Lung (tissue), 12 donors: Measurements from ENCODE around the gene COX4I1. TPM values are rescaled to one million over a fixed set of nuclear protein-coding genes. Genes with fewer than 3 reads are reported as not detected.

ENCODE experiments used
- ATAC-seq: fragments of 200-7000 bp; cut with Tn5 transposase; one replicate; pipeline ENCODE4 v1.9.1; 2020; ENCODE audit warnings: moderate number of reproducible peaks; ENCODE audit not compliant: insufficient read depth, low FRiP score
- DNase-seq, 3 donors: peaks; one replicate each; pipeline ENCODE4 v3.0.0-alpha.2; 2013 to 2017
- H3K27ac ChIP-seq, 2 donors: one replicate each; pipeline ENCODE4 v1.5.1; 2013; ENCODE audit warnings: mild to moderate bottlenecking in 2 of 2, moderate library complexity in 2 of 2, control low read depth in 1 of 2, inconsistent platforms in 1 of 2, low read depth in 1 of 2, low read length in 1 of 2
- H3K27me3 ChIP-seq, 3 donors: one replicate each; pipeline ENCODE4 v1.5.1; 2013; ENCODE audit warnings: low read length in 2 of 3; ENCODE audit not compliant: control insufficient read depth in 3 of 3, insufficient read depth in 3 of 3
- H3K36me3 ChIP-seq, 4 donors: one replicate each; pipeline ENCODE4 v1.5.1; 2013; ENCODE audit warnings: low read length in 4 of 4, mild to moderate bottlenecking in 1 of 4, moderate library complexity in 1 of 4; ENCODE audit not compliant: control insufficient read depth in 4 of 4, insufficient read depth in 4 of 4
- H3K4me1 ChIP-seq, 5 donors: one replicate each; pipeline ENCODE4 v1.5.1; 2013; ENCODE audit warnings: low read length in 5 of 5, mild to moderate bottlenecking in 2 of 5, moderate library complexity in 1 of 5; ENCODE audit not compliant: control insufficient read depth in 5 of 5, insufficient read depth in 5 of 5
- H3K4me3 ChIP-seq: one replicate; pipeline ENCODE4 v1.5.1; 2013; ENCODE audit warnings: mild to moderate bottlenecking, control low read depth, moderate library complexity
- H3K9ac ChIP-seq, 2 donors: one replicate each; pipeline ENCODE4 v1.5.1; 2013; ENCODE audit warnings: low read length in 2 of 2, control low read depth in 1 of 2; ENCODE audit not compliant: insufficient read depth in 1 of 2
- H3K9me3 ChIP-seq, 4 donors: one replicate each; pipeline ENCODE4 v1.5.1; 2013; ENCODE audit warnings: low read length in 3 of 4, mild to moderate bottlenecking in 1 of 4, moderate library complexity in 1 of 4; ENCODE audit not compliant: control insufficient read depth in 4 of 4, insufficient read depth in 3 of 4
- WGBS, 2 donors: extraction: QIAGEN DNeasy Blood & Tissue Kit; methylation state at CpG; one replicate each; pipeline ENCODE4 v1.1.7; 2013; 5-methylcytosine and 5-hydroxymethylcytosine counted together
- polyA plus RNA-seq, 2 donors: library from polyadenylated mRNA; stranded (reverse); fragments of 200-250 nt; gene quantifications; one replicate each; pipeline ENCODE4 v1.2.1, GENCODE V29; 2013
- total RNA-seq, 2 donors: library from RNA; depleted of rRNA in 1 of 2; stranded (reverse); fragments of >200 nt in 1 of 2; gene quantifications; one replicate each; pipeline ENCODE4 v1.2.1, GENCODE V29; 2014 to 2021
- TF ChIP-seq, protein P1 (sequence below): IDR thresholded peaks from 2 replicates; pipeline ENCODE4 v1.5.1; 2012; ENCODE audit warnings: mild to moderate bottlenecking; ENCODE audit errors: control extremely low read depth, extremely low read depth
- donor health status: control.
- donor health status: control.
- donor health status: Bipolar disorder and iron deficiency.
- donor health status: healthy.
- donor health status: DM: yes; HTN: yes; CAD: no.

Gene COX4I1
- total and polyA plus RNA-seq, 4 donors = 243 to 1,291 (median 532) TPM

DNA sequence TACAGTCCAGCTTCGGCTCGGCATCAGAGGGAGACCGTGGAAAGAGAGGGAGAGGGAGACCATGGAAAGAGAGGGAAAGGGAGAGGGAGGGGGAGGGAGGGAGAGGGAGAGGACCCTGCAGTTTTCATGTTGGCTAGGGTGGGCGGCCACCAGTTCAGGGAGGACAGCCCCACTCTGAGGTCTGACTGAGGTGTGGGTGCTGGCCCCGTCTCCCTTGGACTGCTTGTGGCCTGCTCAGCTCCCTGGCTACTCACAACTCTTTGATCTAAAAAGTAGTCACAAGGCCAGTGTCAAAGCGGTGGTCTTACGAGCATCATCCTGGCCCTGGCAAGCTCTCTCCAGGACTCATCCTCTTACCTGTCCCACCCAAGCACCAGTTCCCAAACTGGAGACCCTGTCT lies 9.4 kb downstream of the COX4I1 start:
- ATAC-seq (no peak), DNase-seq (no peak)
- TF ChIP-seq, protein P1, sequence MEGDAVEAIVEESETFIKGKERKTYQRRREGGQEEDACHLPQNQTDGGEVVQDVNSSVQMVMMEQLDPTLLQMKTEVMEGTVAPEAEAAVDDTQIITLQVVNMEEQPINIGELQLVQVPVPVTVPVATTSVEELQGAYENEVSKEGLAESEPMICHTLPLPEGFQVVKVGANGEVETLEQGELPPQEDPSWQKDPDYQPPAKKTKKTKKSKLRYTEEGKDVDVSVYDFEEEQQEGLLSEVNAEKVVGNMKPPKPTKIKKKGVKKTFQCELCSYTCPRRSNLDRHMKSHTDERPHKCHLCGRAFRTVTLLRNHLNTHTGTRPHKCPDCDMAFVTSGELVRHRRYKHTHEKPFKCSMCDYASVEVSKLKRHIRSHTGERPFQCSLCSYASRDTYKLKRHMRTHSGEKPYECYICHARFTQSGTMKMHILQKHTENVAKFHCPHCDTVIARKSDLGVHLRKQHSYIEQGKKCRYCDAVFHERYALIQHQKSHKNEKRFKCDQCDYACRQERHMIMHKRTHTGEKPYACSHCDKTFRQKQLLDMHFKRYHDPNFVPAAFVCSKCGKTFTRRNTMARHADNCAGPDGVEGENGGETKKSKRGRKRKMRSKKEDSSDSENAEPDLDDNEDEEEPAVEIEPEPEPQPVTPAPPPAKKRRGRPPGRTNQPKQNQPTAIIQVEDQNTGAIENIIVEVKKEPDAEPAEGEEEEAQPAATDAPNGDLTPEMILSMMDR = no peak
- Histone ChIP-seq H3K4me3 (no peak overlapping the region), H3K27me3 (peaks cover 0 to 12% (median 0%) of the 10 kb centered on the region in 3 donors), H3K4me1 (no peaks in the 10 kb centered on the region), H3K36me3 (peaks cover 12 to 21% (median 16%) of the 10 kb centered on the region in 4 donors), H3K27ac (no peak overlapping the region), H3K9me3 (no peaks in the 10 kb centered on the region), H3K9ac (no peak overlapping the region)
- WGBS, 2 donors = 94 to 98% methylated on average over 7 of the region's 7 CpGs

DNA sequence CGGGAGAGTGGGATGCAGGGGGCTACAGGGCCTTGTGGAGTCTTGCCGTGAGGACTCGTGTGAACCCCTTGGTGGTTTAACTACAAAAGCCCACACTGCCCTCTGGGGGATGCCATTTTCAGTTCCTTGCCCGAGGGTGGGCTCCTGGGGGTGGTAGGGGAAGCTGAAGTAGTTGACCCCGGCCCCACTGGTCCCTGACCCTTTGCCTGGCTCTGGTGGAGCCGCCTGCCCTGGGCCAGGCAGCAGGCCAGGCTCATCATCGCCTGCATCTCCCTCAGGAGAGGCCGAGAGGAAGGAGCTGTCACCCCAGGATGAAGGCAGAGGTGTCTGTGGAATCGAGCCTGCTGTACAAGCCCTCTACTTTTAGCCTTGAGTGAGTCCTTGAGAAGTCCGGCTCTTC lies 10.2 kb downstream of the COX4I1 start:
- H3K4me1 ChIP-seq = no peaks in the 10 kb centered on the region
- H3K9ac ChIP-seq = no peak overlapping the region
- 63 to 77% methylated on average over 10 of the region's 10 CpGs for WGBS, 2 donors
- no peak overlapping the region for H3K27ac ChIP-seq
- peaks cover 0 to 14% (median 0%) of the 10 kb centered on the region in 3 donors for H3K27me3 ChIP-seq
- DNase-seq = no peak
- H3K36me3 ChIP-seq = peaks cover 11 to 18% (median 14%) of the 10 kb centered on the region in 4 donors
- no peaks in the 10 kb centered on the region for H3K9me3 ChIP-seq
- TF ChIP-seq, protein P1 = no peak
- no peak for ATAC-seq
- no peak overlapping the region for H3K4me3 ChIP-seq

DNA sequence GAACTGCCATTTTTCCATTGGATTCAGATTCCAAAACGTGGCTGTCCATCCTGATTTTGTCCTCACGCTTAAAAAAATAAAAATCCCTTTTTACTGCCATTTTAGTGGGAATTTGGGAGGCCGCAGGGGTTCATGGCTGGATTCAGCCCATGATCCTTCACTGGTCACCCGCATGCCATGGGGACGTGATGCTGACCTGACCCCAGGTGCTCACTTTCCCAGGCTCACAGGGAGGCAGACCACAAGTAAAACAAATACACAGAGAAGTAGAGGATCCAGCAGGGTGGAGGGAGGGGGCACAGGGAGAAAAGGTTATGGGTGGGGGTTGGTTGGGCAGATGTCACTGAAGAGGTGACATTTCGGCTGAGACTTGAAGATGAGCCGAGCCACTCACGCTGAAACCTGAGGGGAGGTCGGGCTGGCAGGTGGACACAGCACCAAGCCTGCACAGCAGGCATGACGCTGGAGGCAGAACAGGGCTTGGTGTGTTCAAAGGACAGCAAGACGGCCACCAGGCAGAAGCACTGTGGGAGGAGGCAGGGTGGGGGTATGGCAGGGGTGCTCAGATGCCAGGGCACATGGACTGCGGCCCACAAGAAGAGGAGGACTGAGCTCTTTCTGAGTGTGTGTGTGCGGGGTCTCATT lies 10.7 kb downstream of the COX4I1 start:
- ATAC-seq (no peak), DNase-seq (no peak)
- H3K27ac ChIP-seq = no peak overlapping the region
- peaks cover 0 to 19% (median 0%) of the 10 kb centered on the region in 3 donors for H3K27me3 ChIP-seq
- TF ChIP-seq, protein P1 = no peak
- no peak overlapping the region for H3K4me3 ChIP-seq
- H3K36me3 ChIP-seq = peaks cover 8 to 13% (median 11%) of the 10 kb centered on the region in 4 donors
- no peak overlapping the region for H3K9ac ChIP-seq
- H3K9me3 ChIP-seq = no peaks in the 10 kb centered on the region
- no peaks in the 10 kb centered on the region for H3K4me1 ChIP-seq
- 84 to 91% methylated on average over 13 of the region's 13 CpGs for WGBS, 2 donors

DNA sequence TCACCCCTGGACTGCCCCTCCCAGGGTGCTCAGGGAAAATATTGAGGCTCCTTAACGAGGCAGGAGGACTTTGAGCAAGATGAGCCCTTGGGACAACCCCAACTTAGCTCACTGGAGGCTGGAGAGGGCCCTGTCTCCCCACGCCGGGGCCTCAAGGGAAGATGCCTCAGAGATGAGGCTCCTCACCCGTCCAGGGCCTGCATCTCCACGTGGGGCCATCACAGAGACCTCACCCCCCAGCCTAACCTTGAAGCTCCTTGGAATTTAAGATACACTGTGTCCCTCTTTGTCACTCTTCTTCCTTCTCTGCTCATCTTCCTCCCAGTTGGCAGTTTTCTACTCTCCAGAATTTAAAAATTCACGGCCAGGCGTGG lies 11.2 kb downstream of the COX4I1 start:
- 87 to 91% methylated on average over 7 of the region's 7 CpGs for WGBS, 2 donors
- Histone ChIP-seq H3K4me3 (no peak overlapping the region), H3K9me3 (no peaks in the 10 kb centered on the region), H3K27ac (no peak overlapping the region), H3K4me1 (no peaks in the 10 kb centered on the region), H3K27me3 (peaks cover 0 to 20% (median 0%) of the 10 kb centered on the region in 3 donors), H3K9ac (no peak overlapping the region), H3K36me3 (peaks cover 4 to 8% (median 6%) of the 10 kb centered on the region in 4 donors)
- TF ChIP-seq, protein P1 = no peak
- DNase-seq = no peak
- no peak for ATAC-seq
